Glutamatergic neuron (in vitro differentiated cells): Measurements from ENCODE around the gene ATXN10. TPM values are rescaled to one million over a fixed set of nuclear protein-coding genes. Genes with fewer than 3 reads are reported as not detected.

Source experiments
- DNase-seq: peaks from one replicate; pipeline ENCODE4 v3.0.0; 2022
- H3K27ac Mint-ChIP-seq: one replicate; pipeline ENCODE4 v1.8.0; 2020; ENCODE audit warnings: mild to moderate bottlenecking, mixed read lengths, inconsistent platforms; ENCODE audit not compliant: unreplicated experiment
- H3K27me3 Mint-ChIP-seq: one replicate; pipeline ENCODE4 v1.8.0; 2020; ENCODE audit warnings: mild to moderate bottlenecking, moderate library complexity, mixed read lengths, inconsistent platforms; ENCODE audit not compliant: unreplicated experiment
- H3K36me3 Mint-ChIP-seq: one replicate; pipeline ENCODE4 v1.8.0; 2020; ENCODE audit warnings: mild to moderate bottlenecking, mixed read lengths, inconsistent platforms; ENCODE audit not compliant: unreplicated experiment
- H3K4me1 Mint-ChIP-seq: one replicate; pipeline ENCODE4 v1.8.0; 2020; ENCODE audit warnings: mild to moderate bottlenecking, low read depth, mixed read lengths, inconsistent platforms; ENCODE audit not compliant: unreplicated experiment
- H3K4me3 Mint-ChIP-seq: one replicate; pipeline ENCODE4 v1.8.0; 2020; ENCODE audit warnings: mild to moderate bottlenecking, mixed read lengths, inconsistent platforms; ENCODE audit not compliant: unreplicated experiment
- H3K9me3 Mint-ChIP-seq: one replicate; pipeline ENCODE4 v1.8.0; 2020; ENCODE audit warnings: mild to moderate bottlenecking, moderate library complexity, mixed read lengths, inconsistent platforms; ENCODE audit not compliant: unreplicated experiment
- total RNA-seq: library from RNA; stranded (reverse); fragmentation: NEBNext Ultra II Directional; extraction: Animal tissue kit (Norgen Biotek cat#: 25700); gene quantifications from one replicate; pipeline ENCODE4 v1.2.1, GENCODE V29; 2021; ENCODE audit not compliant: unreplicated experiment
- TF ChIP-seq, protein P1 (sequence below): fragments of 200-600 bp; sonication (generic); IDR thresholded peaks from one replicate; pipeline ENCODE4 v1.5.0; 2021; ENCODE audit not compliant: partially characterized antibody, unreplicated experiment

Gene ATXN10
- total RNA-seq, 1 donor from 2014 or later = 191 TPM

DNA sequence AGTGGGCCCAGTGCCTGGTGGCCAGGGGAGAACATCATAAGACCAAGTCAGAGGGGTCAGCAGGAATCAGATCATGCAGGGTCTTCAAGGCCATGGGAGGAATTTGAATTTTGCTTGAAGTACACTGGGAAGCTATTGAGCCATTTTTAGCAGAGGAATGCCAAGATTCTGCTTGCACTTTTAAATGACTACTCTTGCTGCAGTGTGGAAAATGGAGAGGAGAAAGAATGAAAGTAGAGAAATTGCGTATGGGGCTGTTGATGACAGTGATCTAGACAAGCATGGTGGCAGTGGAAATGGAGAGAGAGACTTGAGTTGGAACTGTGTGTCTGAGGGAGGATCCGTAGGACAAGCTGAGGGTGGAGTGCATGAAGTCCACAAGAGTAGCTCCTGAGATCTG, 177.3 kb downstream of the ATXN10 start:
- Mint-ChIP-seq H3K4me3 (no peak overlapping the region), H3K4me1 (peaks cover 8% of the 10 kb centered on the region), H3K36me3 (peaks cover 33% of the 10 kb centered on the region), H3K27ac (no peak overlapping the region), H3K27me3 (peaks cover 5% of the 10 kb centered on the region), H3K9me3 (peaks cover 2% of the 10 kb centered on the region)
- DNase-seq = no peak
- TF ChIP-seq, protein P1, sequence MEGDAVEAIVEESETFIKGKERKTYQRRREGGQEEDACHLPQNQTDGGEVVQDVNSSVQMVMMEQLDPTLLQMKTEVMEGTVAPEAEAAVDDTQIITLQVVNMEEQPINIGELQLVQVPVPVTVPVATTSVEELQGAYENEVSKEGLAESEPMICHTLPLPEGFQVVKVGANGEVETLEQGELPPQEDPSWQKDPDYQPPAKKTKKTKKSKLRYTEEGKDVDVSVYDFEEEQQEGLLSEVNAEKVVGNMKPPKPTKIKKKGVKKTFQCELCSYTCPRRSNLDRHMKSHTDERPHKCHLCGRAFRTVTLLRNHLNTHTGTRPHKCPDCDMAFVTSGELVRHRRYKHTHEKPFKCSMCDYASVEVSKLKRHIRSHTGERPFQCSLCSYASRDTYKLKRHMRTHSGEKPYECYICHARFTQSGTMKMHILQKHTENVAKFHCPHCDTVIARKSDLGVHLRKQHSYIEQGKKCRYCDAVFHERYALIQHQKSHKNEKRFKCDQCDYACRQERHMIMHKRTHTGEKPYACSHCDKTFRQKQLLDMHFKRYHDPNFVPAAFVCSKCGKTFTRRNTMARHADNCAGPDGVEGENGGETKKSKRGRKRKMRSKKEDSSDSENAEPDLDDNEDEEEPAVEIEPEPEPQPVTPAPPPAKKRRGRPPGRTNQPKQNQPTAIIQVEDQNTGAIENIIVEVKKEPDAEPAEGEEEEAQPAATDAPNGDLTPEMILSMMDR = no peak

DNA sequence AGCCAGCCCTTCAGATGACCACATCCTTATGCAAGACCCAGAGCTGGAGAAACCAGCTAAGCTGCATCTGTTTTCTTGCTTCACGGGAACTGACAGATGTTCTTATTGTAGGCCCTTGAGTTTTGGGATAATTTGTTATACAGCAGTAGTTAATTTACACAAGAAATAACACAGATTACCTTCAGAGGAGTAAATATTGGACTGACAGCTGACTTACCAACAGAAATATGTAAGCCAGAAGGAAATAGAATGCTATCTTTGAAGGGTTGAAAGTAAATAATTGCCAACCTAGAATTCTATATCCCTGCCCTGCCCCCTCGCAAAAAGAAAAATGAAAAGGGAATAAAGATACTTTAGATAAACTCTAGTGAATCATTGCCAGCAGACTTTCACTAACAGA, 181.2 kb downstream of the ATXN10 start:
- H3K4me3 Mint-ChIP-seq = no peak overlapping the region
- DNase-seq = no peak
- no peak overlapping the region for H3K27ac Mint-ChIP-seq
- peaks cover 2% of the 10 kb centered on the region for H3K9me3 Mint-ChIP-seq
- no peaks in the 10 kb centered on the region for H3K4me1 Mint-ChIP-seq
- TF ChIP-seq, protein P1 = no peak
- H3K36me3 Mint-ChIP-seq = peaks cover 33% of the 10 kb centered on the region
- peaks cover 5% of the 10 kb centered on the region for H3K27me3 Mint-ChIP-seq

DNA sequence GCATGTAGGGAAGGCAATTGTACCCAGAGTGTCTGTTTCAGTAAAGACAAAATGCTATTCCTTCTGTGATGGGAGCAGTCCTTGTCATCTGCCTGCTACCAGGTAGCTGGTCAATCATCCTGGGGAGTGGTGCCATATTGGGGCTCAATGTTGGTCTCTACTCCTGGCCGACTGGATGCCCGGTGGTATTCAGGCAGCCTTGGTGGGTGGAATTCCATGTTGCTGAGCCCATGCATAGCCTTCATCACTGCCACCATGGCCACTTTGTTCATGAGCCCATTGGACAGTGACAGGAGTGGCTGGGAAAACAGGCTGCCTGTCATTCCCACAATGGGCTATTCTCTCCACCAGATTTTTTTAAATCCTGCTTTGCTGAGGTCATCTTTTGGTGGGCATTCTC, 184.3 kb downstream of the ATXN10 start:
- Mint-ChIP-seq H3K27ac (no peak overlapping the region), H3K9me3 (peaks cover 2% of the 10 kb centered on the region), H3K4me3 (no peak overlapping the region), H3K4me1 (no peaks in the 10 kb centered on the region), H3K36me3 (peaks cover 22% of the 10 kb centered on the region), H3K27me3 (peaks cover 3% of the 10 kb centered on the region)
- no peak for DNase-seq
- TF ChIP-seq, protein P1 = no peak

DNA sequence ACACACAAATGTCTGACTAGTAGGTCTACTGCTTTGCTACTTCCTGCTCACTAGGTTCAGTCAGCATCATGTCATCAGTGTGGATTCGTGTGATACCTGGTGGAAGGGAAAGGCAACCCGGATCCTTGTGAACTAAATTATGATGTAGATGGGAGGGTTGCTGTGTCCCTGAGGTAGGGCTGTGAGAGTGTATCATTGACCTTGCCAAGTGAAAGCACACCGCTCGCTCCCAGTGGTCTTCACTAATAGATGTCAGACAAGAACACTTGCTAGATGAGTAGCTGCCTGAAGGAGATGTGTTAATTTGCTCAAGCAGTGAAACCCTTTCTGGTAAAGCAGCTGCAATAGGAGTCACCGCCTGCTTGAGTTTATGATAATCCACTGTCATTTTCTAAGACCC, 185.9 kb downstream of the ATXN10 start:
- Mint-ChIP-seq H3K4me1 (no peaks in the 10 kb centered on the region), H3K36me3 (peaks cover 8% of the 10 kb centered on the region), H3K27me3 (peaks cover 5% of the 10 kb centered on the region), H3K4me3 (no peak overlapping the region), H3K9me3 (peaks cover 4% of the 10 kb centered on the region), H3K27ac (no peak overlapping the region)
- DNase-seq = no peak
- TF ChIP-seq, protein P1 = no peak

DNA sequence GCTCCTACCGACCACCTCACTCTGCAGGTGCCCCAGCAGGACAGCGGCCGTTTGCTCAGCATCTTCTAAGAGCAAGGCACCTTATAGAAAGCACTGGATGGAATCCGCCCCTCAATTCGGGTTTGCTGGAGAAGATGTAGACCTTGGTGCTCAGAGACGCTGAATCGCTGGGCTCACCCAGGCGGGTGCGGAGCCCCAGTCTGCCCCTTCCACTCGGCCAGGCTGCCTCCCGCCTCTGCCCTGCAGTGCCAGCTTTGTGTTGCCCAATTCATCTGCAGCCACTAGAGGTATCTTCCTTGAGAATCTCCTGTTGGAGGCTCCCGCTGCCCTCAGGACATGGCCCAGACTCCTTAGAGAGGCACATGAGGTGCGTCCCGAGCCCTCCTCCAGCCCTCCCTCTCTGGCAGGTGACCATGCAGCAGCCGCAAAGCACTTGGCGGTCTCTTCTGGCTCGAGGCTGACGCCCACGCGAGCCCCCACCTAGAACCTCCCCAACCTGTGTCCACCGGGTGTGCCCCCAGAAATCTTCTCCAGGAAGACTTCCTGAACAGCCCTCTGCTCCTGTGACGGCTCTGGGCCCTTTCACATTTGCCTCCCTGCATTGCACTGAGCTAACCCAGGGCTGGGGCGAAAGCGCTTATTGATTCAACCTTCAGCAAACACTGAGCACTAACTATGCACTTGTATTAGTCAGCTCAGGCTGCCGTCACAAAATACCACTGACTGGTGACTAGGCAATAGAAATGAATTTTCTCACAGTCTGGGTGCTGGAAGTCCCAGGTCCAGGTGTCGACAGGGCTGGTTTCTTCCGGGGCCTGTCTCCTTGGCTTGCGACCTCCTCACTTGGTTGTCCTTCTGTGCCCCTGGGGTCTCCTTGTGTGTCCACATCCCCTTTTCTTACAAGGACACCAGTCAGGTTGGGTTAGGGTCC, 187.9 kb downstream of the ATXN10 start:
- no peak overlapping the region for H3K27ac Mint-ChIP-seq
- no peaks in the 10 kb centered on the region for H3K36me3 Mint-ChIP-seq
- H3K9me3 Mint-ChIP-seq = peaks cover 4% of the 10 kb centered on the region
- H3K4me3 Mint-ChIP-seq = no peak overlapping the region
- TF ChIP-seq, protein P1 = no peak
- no peaks in the 10 kb centered on the region for H3K4me1 Mint-ChIP-seq
- DNase-seq = no peak
- peaks cover 3% of the 10 kb centered on the region for H3K27me3 Mint-ChIP-seq
